ENCODE results near the gene ATP1A3. TPM values are rescaled to one million over a fixed set of nuclear protein-coding genes. Genes with fewer than 3 reads are reported as not detected.
A peak's percentile ranks its signal among the peaks of the same experiment; 100 is the strongest.
"Not testable (repeated sequence)": the region's sequence is repeated elsewhere in the genome, so short reads cannot be mapped to it uniquely, and the experiment has no call there.

Gene ATP1A3
- total RNA-seq, 1 donor from 2014 or later: 149 TPM

DNA sequence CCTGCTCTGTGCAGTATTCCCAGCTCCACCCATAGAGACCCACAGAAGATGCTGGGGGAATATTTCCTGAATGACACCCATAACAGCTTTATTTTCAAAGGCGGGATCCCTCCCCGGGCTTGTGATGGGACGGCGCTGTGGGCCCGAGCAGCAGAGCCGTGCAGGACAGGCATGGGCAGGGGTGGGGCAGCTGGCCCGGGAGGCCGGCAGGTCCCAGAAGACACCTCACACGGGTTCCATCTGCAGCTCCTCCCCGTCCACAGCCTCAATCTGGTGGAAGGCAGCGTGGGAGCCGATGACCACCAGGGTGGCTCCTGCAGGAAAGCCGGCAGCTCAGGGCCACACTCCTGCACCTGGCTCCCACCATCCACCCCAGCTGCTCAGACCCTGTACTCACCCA lies 37.4 kb downstream of the ATP1A3 start:
- FAIRE-seq (no peak), DNase-seq (ENCODE audit: low spot score in 2 of 2) (no peak)

DNA sequence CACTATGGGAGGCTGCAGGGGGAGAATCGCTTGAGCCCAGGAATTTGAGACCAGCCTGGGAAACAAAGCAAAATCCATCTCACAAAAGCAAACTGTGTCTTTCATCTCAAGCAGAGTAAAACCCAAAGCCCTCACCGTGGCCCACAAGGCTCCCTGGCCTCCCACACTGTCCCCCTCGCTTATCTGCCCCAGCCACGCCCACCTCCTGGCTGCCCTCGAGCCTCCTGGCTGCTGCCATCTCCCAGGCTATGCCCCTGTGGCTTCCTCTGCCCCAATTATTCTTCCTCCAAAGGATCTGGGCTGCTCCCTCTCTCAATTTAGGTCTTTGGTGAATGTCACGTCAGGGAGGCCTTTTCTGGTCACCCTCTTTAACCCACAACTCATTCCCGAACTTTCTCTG lies 38.5 kb downstream of the ATP1A3 start:
- FAIRE-seq (no peak), DNase-seq (ENCODE audit: low spot score in 2 of 2) (no peak)

DNA sequence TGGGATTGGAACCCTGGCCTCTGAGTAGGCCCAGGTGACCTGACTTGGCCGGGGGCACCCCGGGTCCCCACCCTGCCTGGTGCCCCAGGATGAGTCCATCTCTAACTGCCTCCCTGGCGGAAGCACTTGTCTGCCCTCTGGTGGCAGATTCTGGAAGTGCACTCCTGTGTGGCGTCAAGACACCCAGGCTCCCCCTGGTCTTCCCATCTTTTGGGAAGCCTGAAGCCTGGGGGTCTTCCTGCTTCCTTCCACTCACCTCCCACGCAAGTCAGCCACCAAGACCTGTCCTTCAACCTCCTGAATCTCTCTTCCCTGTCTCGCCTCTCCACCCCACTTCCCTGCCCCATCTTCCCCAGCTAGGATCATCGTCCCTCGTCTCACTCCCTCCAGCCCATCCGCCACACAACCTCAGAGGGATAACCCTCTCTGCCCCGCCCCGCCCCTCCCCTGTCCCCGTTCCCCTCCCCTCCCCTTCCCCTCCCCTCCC lies 42.3 kb downstream of the ATP1A3 start:
- FAIRE-seq (no peak), DNase-seq (ENCODE audit: low spot score in 2 of 2) (peak; percentile 72 to 89)

DNA sequence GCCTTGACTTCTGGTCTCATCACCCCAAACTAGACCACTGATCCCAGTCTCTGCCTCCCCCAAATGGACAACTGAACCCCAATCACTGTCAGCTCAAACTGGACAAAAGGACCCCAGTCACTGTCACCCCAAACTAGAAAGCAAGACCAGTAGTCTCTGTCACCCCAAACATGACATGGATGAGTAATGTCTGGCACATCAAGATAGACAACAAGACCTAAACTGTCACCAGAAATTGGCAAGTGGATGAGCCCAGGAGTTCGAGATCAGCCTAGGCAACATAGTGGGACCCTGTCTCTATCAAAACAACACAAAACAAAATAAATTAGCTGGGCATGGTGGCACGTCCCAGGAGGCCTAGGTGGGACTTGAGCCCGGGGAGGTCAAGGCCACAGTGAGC lies 46.9 kb downstream of the ATP1A3 start:
- FAIRE-seq (no peak), DNase-seq (ENCODE audit: low spot score in 2 of 2) (no peak)

DNA sequence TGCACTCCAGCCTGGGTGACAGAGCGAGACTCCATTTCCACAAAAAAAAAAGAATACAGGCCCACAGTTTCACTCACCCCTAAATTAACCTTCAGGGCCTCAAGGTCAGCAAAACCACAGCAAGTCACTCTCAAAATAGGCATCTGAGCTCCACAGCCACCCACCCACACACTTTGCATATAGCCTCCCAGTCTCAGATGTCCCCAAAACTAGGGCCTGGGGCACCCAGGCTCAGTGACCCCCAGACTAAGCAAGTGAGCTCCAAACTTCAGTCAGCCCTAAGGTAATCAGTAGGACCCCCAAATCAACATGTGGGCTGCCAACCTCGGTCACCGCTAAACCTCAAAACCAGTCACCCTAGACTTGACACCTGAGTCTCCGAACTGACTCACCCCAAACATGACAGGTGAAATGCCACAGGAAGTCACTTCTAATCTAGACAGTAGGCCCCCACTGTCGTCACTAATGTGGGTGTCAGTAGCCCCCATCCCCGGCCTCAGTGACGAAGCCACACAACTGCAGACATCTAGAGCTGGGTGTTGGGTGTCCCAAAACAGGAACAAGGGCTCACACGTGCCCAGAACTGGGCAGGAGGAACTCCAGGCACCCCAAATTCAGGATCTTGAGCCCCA lies 48.8 kb downstream of the ATP1A3 start:
- DNase-seq (ENCODE audit: low spot score in 2 of 2) (no peak), FAIRE-seq (no peak)

DNA sequence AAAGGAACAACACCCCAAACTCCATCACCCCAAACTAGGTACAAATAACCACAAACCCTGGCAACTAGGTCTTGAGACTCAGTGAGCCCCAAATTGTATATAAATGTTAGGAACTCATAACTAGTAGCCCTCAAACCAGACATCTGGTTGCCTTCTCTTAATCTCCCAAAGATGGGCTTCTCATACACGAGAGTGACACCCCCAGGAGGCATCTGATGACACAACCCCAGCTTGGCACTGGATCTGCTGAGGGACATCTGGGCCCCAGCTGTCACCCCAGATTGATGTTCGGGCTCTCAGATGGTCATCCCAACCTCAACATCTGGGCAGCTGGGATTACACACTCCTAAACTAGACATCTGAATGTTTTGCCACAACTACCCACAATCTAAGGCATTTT lies 49.7 kb downstream of the ATP1A3 start:
- FAIRE-seq (no peak), DNase-seq (ENCODE audit: low spot score in 2 of 2) (no peak)

DNA sequence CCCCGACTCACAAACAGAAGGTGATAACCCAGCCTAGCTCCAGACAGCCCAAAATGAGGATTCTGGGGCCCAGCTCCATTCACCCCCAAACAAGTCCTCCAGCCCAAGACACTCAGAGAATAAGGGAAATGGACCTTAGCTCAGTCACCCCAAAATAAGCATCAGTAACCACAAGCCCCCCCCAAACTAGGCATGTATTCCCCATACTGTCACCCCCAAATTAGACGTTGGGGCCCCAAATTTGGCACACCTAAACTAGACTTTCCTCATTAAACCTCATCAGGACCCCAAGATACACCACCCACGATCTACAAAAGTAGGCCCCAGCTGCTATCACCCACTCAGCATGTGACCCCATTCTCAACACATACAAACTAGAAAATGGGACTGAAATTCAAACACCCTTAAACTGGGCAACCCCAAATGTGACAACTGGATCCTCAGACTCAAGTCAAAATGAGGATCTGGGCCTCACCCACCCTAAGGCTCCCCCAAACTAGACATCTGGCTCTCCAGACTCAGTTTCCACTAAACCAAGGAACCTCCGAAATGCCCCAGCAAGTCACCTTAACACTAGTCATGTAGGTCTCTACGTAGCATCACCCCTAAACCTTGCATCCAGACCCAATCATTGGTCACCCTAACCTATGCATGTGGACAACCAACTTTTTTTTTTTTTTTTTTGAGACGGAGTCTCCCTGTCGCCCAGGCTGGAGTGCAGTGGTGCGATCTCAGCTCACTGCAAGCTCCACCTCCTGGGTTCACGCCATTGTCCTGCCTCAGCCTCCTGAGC lies 52.4 kb downstream of the ATP1A3 start:
- FAIRE-seq: no peak

DNA sequence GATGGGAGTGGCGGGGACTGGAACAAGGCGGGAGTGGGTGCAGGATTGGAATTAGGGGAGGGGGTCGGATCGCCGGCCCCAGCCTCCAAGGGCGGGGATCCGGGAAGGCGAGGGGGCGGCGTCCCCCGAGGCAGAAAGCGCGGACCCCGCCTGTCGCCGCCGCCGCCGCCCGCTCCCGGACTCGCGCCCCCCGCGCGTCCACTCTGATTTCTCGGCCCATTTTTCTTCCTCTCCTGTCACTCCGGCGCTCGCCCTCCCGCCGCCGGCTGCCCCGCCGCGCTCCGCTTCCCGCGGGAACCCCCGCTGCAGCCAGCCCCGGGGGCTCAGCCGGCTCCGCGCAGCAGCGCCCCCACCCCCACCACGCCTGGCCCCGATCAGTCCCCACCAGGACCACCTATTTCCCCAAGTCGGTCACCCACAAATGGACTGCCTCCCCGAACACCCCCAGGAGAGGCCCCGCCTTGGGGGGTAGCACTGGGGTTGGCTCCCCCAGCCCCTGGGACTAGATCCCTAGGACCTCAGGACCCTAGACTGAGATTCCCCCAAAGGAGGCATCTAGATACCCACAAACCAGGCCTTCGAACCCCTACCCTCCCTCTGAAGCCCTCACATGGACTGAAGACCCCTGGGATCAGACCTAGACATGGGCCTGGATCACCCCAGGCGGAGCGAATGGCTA lies 53.2 kb downstream of the ATP1A3 start:
- no peak for DNase-seq (ENCODE audit: low spot score in 2 of 2)

More for the DNA sequence above, 52.4 kb downstream of the ATP1A3 start:
- DNase-seq (ENCODE audit: low spot score in 2 of 2): no peak

DNA sequence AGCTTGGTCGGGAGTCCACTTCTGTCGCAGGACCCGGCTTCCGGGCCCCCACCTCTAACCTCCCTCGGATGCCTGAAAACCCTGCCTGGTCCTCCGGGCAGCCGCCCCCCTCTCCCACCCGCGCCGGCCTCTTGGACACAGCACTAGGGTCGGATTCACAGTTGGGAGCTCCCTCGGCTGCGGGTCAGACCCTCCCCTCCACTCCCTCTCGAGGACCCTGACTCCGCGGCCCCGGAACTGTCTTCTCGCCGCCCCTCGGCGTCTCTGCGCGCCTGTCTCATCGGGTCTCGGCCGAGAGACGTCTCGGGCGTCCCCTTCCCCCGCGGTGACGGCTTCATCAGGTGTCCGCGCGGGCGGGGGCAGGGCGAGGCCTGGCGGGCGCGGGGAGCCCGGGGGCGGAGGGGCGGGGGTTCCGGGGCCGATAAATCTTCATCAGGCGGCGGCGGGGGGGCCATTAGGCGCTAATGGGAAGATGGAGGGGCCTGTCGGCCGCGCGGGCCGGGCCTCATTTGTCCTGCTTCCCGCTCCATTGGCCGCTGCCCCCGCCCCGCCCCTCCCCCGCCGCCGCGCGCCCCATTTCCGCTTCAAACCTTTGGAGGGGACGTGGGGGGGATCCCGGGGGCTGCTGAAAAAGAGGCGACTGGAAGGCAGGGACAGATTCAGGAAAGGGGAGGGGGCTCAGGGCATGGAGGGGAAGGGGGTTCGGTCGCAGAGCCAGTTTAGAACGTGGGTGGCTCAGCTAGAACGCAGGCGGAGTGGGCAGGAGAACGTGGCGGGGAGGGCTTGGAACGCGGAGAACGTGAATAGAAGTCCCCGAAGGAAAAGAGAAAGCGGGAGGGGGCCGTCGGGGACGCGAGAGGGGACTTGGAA lies 53.9 kb downstream of the ATP1A3 start:
- FAIRE-seq (no peak), DNase-seq (ENCODE audit: low spot score in 2 of 2) (peak in 1 of 2 donors; percentile 55)

More for the DNA sequence above, 53.2 kb downstream of the ATP1A3 start:
- FAIRE-seq: no peak

DNA sequence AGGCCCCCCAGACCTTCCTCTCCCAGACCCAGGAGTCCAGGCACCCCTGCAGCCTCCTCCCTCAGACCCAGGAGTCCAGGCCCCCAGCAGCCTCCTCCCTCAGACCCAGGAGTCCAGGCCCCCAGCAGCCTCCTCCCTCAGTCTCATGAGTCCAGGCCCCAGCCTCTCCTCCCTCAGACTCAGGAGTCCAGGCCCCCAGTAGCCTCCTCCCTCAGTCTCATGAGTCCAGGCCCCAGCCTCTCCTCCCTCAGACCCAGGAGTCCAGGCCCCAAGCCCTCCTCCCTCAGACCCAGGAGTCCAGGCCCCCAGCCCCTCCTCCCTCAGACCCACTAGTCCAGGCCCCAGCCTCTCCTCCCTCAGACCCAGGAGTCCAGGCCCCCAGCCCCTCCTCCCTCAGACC lies 54.8 kb downstream of the ATP1A3 start:
- FAIRE-seq; DNase-seq (ENCODE audit: low spot score in 2 of 2): not testable (repeated sequence)

DNA sequence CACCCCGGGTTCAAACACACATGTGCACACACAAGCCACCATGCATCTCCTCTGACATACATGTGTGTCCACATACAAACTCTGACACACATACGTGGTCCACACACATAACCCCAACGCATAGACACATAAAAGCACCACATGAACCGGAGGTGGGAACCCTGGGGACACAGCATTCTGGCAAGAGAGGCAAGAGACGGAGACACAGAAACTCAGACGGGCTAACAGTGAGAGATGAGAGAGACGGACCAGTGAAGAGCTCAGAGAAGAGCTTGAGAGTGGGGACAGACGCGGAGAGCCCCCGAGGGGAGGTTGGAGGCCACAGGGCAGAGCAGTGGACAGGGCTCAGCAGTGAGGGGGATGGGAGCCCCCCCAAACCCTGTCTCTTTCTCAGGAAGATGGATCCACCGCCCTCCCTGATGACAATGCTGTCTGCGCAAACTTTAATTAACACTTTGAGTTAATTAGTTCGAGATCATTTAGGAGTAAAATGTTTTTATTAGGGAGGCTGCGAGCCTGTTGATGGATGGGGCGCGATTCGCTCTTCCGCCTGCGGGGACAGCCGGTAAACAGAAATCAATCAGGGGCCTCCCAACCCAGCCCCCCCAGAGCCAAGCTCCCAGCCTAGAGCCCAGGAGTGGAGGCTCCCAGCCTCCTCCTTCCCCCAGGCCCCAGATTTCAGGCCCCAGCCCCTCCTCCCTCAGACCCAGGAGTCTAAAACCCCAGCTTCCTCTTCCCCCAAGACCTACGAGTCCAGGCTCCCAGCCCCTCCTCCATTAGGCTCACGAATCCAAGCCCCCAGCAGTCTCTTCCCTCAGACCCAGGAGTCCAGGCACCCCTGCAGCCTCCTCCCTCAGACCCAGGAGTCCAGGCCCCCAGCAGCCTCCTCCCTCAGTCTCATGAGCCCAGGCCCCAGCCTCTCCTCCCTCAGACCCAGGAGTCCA lies 56.2 kb downstream of the ATP1A3 start:
- DNase-seq (ENCODE audit: low spot score in 2 of 2) (no peak), FAIRE-seq (no peak)

DNA sequence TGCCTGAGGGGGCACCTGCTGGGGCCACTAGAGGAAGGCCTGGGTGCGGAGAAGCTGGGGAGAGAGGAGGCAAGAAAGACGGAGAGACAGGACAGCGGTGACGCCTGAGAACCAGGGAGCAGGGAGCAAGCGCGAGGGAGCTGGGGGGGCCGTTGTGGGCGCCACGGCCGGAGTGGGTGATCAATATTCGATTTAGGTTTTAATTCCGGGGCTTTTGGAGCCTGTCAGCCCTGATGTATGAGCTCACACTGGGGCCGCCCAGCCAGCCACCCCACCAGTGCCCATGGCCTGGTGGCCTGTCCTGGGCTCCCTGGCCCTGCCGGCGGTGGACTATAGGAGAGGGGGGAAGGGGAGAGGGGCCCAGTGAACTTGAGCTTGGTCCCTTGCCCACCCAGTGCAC lies 57.1 kb downstream of the ATP1A3 start:
- DNase-seq (ENCODE audit: low spot score in 2 of 2): no peak
- no peak for FAIRE-seq

DNA sequence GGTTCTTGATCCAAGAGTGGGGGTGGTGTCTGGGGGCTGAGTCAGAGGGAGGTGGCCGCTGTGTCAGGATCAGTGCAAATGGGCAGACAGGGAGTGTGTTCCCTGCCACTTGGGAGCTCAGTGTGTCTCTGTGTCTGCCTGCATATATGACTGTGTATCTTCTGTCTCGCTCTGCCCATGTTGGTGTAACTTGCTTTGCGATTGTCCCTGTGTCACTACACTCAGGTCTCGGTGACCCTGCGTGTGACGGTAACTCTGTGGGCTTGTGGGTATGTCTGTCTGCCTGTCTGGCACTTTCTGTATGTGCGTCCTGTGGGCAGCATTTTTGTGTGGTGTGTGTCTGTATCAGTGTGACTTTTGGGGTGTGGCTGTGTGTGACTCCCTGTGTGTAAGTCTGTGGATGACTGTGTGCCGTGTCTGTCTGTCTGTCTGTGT lies 57.6 kb downstream of the ATP1A3 start:
- DNase-seq (ENCODE audit: low spot score in 2 of 2) (no peak), FAIRE-seq (no peak)

DNA sequence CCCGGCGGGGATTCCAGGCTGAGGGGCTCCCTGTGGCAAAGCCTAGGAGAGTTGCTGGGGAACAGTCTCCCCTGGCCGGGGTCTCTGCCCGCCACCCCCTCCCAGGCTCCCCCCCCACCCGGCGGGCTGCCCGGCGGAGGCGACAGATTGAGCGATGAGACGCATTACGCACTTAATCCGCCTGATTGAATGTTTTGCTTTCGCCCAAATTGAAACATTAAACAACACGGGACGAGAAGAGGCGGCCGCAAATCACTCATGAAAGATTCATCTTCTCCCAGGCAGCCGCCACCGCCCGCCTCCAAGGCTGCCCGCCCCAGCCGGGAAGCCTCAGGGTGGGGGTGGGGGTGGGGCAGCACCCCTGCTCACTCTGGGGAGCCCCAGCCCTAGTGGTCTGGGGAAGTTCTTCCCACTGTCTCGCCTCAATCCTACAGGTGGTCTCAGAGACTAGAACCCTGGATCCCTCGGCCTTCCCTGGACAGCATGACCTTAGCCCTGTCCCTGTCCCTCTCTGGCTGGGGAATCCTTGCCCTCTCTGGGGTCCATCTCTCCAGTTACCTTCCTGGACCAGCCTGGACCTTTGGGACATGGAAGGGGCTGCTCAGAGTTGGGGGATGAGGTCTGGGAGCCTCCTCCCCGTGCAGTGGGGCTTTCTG lies 58.1 kb downstream of the ATP1A3 start:
- DNase-seq (ENCODE audit: low spot score in 2 of 2): no peak

DNA sequence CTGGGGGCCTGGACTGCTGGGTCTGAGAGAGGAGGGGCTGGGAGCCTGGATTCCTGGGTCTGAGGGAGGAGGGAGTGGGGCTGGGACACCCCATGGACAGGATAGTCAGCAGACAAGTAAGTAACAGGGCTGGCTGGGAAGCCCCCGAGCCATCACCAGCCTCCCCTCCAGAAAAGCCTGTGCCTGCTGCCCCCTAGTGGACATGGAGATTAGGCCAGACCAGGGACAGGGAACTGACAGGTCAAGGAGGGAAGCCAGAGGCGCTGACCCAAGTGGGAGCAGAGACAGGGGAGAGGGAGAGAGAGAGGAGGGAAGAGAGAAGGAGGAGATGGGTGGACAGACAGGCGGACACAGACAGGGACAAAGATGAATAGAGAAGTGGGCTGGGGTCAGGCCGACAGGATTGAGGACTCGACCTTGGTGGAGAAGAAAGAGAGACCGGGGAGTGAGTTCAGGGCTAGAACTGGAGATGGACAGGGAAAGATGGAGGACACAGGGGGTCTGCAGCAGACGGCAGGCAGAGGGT lies 59.1 kb downstream of the ATP1A3 start:
- peak; percentile 80 to 85 for DNase-seq (ENCODE audit: low spot score in 2 of 2)
- FAIRE-seq: no peak

More for the DNA sequence above, 58.1 kb downstream of the ATP1A3 start:
- FAIRE-seq: no peak

DNA sequence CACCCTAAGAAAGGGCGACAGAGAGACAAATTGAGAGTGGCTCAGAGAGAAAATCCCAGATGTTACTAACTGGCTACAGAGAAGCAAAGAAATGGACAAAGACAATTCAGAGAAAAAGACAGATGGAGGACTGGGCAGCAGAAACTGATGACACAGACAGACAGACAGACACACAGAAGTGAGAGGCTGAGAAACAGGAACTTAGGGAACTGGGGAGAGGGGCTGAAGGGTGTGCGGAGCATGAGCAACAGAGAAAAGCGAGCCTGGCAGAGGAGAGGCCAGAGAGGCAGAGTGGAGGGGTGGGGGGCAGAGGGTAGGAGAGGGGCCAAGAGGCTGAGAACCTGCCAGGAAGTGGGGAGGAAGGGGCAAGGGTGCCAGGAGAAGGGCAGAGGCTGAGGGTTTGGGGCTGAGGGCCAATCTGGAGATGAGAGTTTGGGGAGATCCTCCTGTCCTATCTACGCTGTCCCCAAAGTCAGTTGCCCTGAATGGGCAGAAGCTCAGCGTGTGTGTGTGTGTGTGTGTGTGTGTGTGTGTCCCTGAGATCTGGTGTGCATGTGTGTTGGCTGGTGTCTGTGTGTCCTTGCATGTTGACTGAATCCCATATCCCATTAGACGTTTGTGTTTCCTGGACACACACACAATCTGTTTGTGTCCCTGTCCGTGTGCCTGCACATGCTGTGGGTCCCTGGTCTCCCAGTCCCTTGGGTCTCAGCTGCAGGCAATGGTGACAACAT lies 60.2 kb downstream of the ATP1A3 start:
- FAIRE-seq (no peak), DNase-seq (ENCODE audit: low spot score in 2 of 2) (no peak)

DNA sequence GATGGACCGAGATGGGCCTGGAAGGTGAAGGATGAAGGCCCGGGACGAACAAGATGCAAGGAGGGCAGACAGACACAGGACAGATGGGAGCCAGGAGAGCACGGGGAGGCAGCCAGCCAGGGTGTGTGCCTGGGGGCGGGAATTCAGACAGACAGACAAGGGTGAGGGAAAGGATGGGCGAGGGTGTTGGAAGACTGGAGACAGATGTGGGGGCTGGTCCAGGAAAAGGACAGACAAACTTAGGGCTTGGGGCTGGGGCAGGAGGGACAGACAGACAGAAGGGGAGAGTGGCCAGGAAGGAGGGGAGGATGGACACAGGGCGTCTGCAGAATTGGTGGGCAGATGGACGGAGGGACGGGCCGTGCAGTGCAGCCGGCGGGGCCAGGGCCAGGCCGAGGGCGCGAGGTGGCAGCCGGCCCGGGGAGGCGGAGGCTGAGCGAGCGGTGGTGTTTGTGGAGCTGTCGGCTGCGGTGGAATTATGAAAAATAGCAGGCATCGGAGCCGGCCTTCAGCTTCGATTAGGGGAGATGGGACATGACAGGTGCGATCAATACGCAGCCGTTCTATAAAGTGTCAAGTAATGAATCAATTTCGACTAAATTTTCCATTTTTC lies 61.2 kb downstream of the ATP1A3 start:
- DNase-seq (ENCODE audit: low spot score in 2 of 2) (no peak), FAIRE-seq (no peak)

All from frontal cortex (tissue), 4 donors.